Stimulated activated CD8-positive, alpha-beta memory T cell treated with anti-CD3 and anti-CD28 coated beads, Interleukin-4, amount 100 ng/mL, for 1 hour (primary cell): ENCODE results near the gene PPTC7.
A peak's percentile ranks its signal among the peaks of the same experiment; 100 is the strongest.
"Not testable (repeated sequence)": the region's sequence is repeated elsewhere in the genome, so short reads cannot be mapped to it uniquely, and the experiment has no call there.

Source experiments
- DNase-seq, 2 donors: peaks; one replicate each; pipeline ENCODE4 v3.0.0-alpha.2; 2020; ENCODE audit warnings: low read depth in 2 of 2, low spot score in 1 of 2

The PPTC7 gene

GRCh38 chr12:110585231-110585799 is 2.2 kb upstream of the PPTC7 start:
- no peak for DNase-seq

GRCh38 chr12:110582276-110583136 is 612 bp downstream of the PPTC7 start:
- peak; percentile 56 to 65 for DNase-seq

GRCh38 chr12:110581931-110582275 is 1.2 kb downstream of the PPTC7 start:
- no peak for DNase-seq

GRCh38 chr12:110579535-110580253 is 3.4 kb downstream of the PPTC7 start:
- DNase-seq: no peak

GRCh38 chr12:110578694-110579534 is 4.2 kb downstream of the PPTC7 start:
- no peak for DNase-seq

- DNase-seq: no peak
Observed at GRCh38 chr12:110577864-110578693, 5.0 kb downstream of the PPTC7 start.

GRCh38 chr12:110576504-110576903 is 6.6 kb downstream of the PPTC7 start:
- DNase-seq: no peak

GRCh38 chr12:110575326-110575725 is 7.8 kb downstream of the PPTC7 start:
- DNase-seq: no peak

- DNase-seq: not testable (repeated sequence)
Observed at GRCh38 chr12:110574717-110575230, 8.3 kb downstream of the PPTC7 start.

- no peak for DNase-seq
Observed at GRCh38 chr12:110574044-110574443, 9.1 kb downstream of the PPTC7 start.

GRCh38 chr12:110570798-110571197 is 12.3 kb downstream of the PPTC7 start:
- not testable (repeated sequence) for DNase-seq

GRCh38 chr12:110569838-110570237 is 13.3 kb downstream of the PPTC7 start:
- not testable (repeated sequence) for DNase-seq

GRCh38 chr12:110568752-110569151 is 14.4 kb downstream of the PPTC7 start:
- DNase-seq: no peak

GRCh38 chr12:110566993-110567392 is 16.1 kb downstream of the PPTC7 start:
- DNase-seq: no peak

- no peak for DNase-seq
Observed at GRCh38 chr12:110565894-110566871, 16.9 kb downstream of the PPTC7 start.

GRCh38 chr12:110564471-110564991 is 18.6 kb downstream of the PPTC7 start:
- DNase-seq: no peak

- no peak for DNase-seq
Observed at GRCh38 chr12:110563702-110564470, 19.2 kb downstream of the PPTC7 start.

GRCh38 chr12:110562386-110562785 is 20.7 kb downstream of the PPTC7 start:
- DNase-seq: not testable (repeated sequence)
